ENCODE data around the gene ESF1. TPM values are rescaled to one million over a fixed set of nuclear protein-coding genes. Genes with fewer than 3 reads are reported as not detected.

Gene ESF1
- total and polyA plus RNA-seq, 10 of the 15 experiments (the other 5 are each of a cell fraction or from before 2014, with no cell fraction given): 9.2 to 36.2 (median 18.4) TPM

- no peak for TF ChIP-seq PKNOX1 (IDR thresholded peaks at IDR 0.05)
Observed at GRCh38 chr20:13756551-13756950, 28.2 kb downstream of the ESF1 start (continued).

- H2AFZ ChIP-seq (ENCODE audit: control insufficient read depth, low read depth, low read length): no peak overlapping the region
- no peak overlapping the region for H3K4me2 ChIP-seq (ENCODE audit: control insufficient read depth, insufficient read depth)
- ChIA-PET CTCF (interaction anchor here (1.5 to 5.0 kb wide), 2 partner anchors 16 to 209 kb away, joined by 4 to 25 read pairs; no protein-coding TSS in a partner anchor), POLR2A (no interaction called here), SMC1A (ENCODE audit: uncharacterized antibody, unreplicated experiment) (interaction anchor here (0.6 to 1.6 kb wide), 5 partner anchors 8 to 145 kb away, joined by 3 to 5 read pairs (median 4); no protein-coding TSS in a partner anchor), RAD21 (ENCODE audit: unreplicated experiment) (interaction anchor here (1.9 kb wide), 1 partner anchor 16 kb away, joined by 7 read pairs; no protein-coding TSS in a partner anchor)
- H3K4me3 ChIP-seq: no peak overlapping the region
- no peak overlapping the region for H3K9ac ChIP-seq (ENCODE audit: control insufficient read depth, insufficient read depth, low read length)
- FAIRE-seq (no peak), ATAC-seq (no peak), DNase-seq (ENCODE audit: low read depth, low spot score) (no peak)
- H3K27me3 ChIP-seq (replicated peaks in 1 of 2; ENCODE audit: control insufficient read depth in 2 of 2, insufficient read depth in 2 of 2, low read length in 1 of 2): no peaks in the 10 kb centered on the region
- intact Hi-C loops (cut with micrococcal nuclease; ENCODE audit: unreplicated experiment): no loop called here
- no peaks in the 10 kb centered on the region; the same call in 1 of the 2 replicates for H3K4me1 ChIP-seq (ENCODE audit: control insufficient read depth, insufficient read depth, low read length)
- H4K20me1 ChIP-seq (ENCODE audit: control insufficient read depth, insufficient read depth): no peaks in the 10 kb centered on the region
- no peaks in the 10 kb centered on the region for H3K79me2 ChIP-seq (ENCODE audit: control insufficient read depth, insufficient read depth, low read length)
- no TSS peak for BruUV-seq (replicated peaks)
- in situ Hi-C loops (cut with MboI): no loop called here
- H3K27ac ChIP-seq (ENCODE audit: control insufficient read depth, insufficient read depth): no peak overlapping the region
- H3K9me3 ChIP-seq (replicated peaks; ENCODE audit: control insufficient read depth, insufficient read depth, low read length): no peaks in the 10 kb centered on the region
- peaks cover 0 to 10% of the 10 kb centered on the region in 2 experiments; a peak in 2 of 4 replicates for H3K36me3 ChIP-seq (ENCODE audit: control insufficient read depth in 2 of 2, insufficient read depth in 2 of 2, low read length in 1 of 2)
- WGBS (ENCODE audit: insufficient coverage, insufficient replicate concordance, low lambda C conversion rate, missing lambda C conversion rate): 65% methylated on average over 5 of the region's 5 CpGs
- TF ChIP-seq TAF1 (IDR thresholded peaks at IDR 0.05; ENCODE audit: borderline replicate concordance, low read depth, low read length) (no peak), SREBF1 (IDR thresholded peaks at IDR 0.05; ENCODE audit: low read length) (no peak), BCL3 (IDR thresholded peaks at IDR 0.05; ENCODE audit: borderline replicate concordance, insufficient read depth, low read depth, low read length, poor library complexity, severe bottlenecking) (no peak), CREM (IDR thresholded peaks at IDR 0.05; ENCODE audit: low read depth) (no peak), FOXM1 (IDR thresholded peaks at IDR 0.05; ENCODE audit: low read depth, low read length) (no peak), RAD21 (IDR thresholded peaks at IDR 0.05; ENCODE audit: insufficient read depth, low read depth, low read length) (no peak), ZNF592 (IDR thresholded peaks at IDR 0.05) (no peak), RB1 (IDR thresholded peaks at IDR 0.05; ENCODE audit: borderline replicate concordance) (no peak), USF2 (IDR thresholded peaks at IDR 0.05; ENCODE audit: borderline replicate concordance, low read depth, low read length) (no peak), MAX (IDR thresholded peaks at IDR 0.05; ENCODE audit: low read depth, low read length) (no peak), NKRF (conservative IDR thresholded peaks at IDR 0.05) (no peak)
Observed at GRCh38 chr20:13755809-13756208, 28.9 kb downstream of the ESF1 start.

Measured in GM12878 (cell line).